HPDE6-E6E7 (cell line): Measurements from ENCODE around the gene CHST15.
"Not testable (repeated sequence)": the region's sequence is repeated elsewhere in the genome, so short reads cannot be mapped to it uniquely, and the experiment has no call there.

ENCODE experiments used
- DNase-seq: peaks from one replicate; pipeline ENCODE4 v3.0.0; 2011; ENCODE audit warnings: missing footprints; ENCODE audit errors: extremely low spot score

Gene CHST15

DNA sequence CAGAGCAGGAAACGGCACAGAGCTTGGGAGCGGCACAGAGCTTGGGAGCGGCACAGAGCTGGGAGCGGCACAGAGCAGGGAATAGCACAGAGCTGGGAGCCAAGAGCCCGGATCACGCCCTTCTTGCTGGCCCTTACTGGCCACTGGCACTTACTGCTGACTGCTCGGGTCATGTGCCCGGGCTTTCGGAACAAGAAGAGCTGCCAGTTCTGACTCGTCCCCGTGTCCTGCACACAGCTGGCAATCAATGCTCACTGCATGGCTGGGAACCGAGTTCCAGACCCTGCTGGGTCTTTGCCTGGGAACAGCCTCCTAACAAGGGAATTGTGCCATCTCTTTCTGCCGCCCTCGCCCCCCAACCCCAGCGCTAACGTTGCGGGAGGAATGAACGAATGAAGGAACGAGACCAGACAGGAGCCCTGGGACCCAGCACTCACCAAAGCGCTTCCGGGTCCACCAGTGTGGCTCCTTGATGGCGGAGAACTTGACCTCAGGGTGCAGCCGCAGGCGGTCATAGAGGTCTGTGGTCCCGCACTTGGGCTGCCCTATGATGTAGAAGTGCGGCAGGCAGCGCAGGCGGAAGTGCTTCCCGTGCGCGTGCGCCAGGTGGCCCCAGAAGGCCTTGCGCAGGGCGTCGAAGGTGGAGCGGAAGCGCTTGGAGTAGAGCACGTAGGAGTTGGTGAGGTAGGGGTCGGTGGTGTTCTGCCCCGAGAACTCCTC, 49.1 kb downstream of the CHST15 start:
- no peak for DNase-seq

DNA sequence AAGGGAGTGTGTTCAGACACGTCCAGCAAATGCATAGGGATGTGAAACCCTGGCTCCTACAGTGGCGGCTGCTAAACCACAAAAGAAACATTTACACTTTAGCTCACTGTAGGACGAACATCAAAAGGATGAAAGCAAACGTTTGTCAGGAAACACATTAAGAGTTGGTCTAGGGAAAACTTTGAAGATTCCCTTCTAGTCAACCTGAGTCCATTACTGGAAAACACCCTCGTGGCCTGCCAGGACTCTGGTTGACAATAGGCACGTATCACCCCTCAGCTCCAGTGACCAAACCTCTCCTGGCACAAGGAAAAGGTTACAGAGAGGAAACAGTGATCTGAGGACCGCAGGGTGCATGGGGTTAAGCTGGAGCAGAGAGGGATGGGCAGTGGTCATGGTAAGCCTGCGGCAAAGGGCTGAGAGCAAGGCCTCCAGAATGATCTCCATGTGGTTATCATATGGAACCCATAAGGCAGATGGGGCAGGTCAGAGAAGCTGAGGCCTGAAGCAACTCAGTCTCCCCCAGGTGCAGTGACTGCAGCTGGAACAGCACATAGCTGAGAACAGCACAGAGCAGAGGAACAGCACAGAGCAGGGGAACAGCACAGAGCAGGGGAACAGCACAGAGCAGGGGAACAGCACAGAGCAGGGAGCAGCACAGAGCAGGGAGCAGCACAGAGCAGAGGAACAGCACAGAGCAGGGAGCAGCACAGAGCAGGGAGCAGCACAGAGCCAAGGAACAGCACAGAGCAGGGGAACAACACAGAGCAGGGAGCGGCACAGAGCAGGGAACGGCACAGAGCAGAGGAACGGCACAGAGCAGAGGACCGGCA, 49.9 kb downstream of the CHST15 start:
- no peak for DNase-seq

- DNase-seq, result no peak
Observed at GRCh38 chr10:124042656-124043309, 50.6 kb downstream of the CHST15 start.

GRCh38 chr10:124041675-124042445, 51.5 kb downstream of the CHST15 start:
- DNase-seq, result no peak

GRCh38 chr10:124040451-124041188, 52.8 kb downstream of the CHST15 start:
- DNase-seq, result no peak

- DNase-seq, result no peak
Observed at GRCh38 chr10:124039483-124040013, 53.9 kb downstream of the CHST15 start.

DNA sequence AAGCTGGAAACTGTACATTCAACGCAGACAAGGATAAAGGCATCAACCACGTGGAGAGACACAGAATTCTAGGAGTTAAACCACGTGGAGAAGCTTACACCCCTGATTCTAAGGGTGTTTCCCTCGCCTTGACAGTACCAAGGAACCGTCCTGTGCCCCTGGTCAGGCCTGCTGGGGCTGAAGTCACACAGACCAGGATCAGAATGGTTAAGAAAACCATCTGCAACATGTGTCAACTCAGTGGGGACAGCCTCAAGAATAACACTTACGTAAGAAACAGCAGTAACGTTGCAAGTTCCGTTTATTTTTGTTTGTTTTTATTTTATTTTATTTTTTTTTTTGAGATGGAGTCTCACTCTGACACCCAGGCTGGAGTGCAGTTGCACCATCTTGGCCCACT, 55.6 kb downstream of the CHST15 start:
- no peak for DNase-seq

GRCh38 chr10:124037286-124037685, 56.1 kb downstream of the CHST15 start:
- DNase-seq, result no peak

DNA sequence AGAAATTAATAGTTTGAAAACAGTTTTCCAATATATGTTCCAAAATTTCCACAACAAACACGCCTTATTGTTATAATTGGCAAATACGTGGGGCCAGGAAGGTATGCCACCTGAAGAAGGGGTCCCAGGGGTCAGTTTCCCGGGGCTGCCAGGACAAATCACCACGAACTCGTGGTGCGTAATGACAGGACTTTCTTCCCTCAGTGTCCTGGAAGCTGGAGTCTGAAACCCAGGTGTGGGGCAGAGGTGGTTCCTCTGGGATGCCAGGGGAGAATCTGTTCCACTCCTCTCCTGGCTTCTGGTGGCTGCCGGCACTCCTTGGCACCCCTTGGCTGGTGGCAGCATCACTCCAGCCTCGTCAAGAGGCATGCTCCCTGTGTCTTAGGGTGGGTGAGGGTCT, 56.7 kb downstream of the CHST15 start:
- no peak for DNase-seq

- DNase-seq, result no peak
Observed at GRCh38 chr10:124035928-124036558, 57.4 kb downstream of the CHST15 start.

- no peak for DNase-seq
Observed at GRCh38 chr10:124035306-124035927, 58.0 kb downstream of the CHST15 start.

DNA sequence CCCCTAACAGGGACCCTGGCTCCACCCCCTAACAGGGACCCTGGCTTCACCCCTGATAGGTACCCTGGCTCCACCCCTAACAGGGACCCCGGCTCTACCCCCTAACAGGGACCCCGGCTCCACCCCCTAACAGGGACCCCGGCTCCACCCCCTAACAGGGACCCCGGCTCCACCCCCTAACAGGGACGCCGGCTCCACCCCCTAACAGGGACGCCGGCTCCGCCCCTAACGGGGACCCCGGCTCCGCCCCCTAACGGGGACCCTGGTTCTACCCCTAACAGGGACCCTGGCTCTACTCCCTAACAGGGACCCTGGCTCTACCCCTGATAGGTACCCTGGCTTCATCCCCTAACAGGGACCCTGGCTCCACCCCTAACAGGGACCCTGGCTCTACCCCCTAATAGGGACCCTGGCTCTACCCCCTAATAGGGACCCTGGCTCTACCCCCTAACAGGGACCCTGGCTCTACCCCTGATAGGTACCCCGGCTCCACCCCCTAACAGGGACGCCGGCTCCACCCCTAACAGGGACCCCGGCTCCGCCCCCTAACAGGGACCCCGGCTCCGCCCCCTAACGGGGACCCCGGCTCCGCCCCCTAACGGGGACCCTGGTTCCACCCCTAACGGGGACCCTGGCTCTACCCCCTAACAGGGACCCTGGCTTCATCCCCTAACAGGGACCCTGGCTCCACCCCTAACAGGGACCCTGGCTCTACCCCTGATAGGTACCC, 58.7 kb downstream of the CHST15 start:
- DNase-seq, result not testable (repeated sequence)

- DNase-seq, result no peak
Observed at GRCh38 chr10:124033887-124034218, 59.5 kb downstream of the CHST15 start.

DNA sequence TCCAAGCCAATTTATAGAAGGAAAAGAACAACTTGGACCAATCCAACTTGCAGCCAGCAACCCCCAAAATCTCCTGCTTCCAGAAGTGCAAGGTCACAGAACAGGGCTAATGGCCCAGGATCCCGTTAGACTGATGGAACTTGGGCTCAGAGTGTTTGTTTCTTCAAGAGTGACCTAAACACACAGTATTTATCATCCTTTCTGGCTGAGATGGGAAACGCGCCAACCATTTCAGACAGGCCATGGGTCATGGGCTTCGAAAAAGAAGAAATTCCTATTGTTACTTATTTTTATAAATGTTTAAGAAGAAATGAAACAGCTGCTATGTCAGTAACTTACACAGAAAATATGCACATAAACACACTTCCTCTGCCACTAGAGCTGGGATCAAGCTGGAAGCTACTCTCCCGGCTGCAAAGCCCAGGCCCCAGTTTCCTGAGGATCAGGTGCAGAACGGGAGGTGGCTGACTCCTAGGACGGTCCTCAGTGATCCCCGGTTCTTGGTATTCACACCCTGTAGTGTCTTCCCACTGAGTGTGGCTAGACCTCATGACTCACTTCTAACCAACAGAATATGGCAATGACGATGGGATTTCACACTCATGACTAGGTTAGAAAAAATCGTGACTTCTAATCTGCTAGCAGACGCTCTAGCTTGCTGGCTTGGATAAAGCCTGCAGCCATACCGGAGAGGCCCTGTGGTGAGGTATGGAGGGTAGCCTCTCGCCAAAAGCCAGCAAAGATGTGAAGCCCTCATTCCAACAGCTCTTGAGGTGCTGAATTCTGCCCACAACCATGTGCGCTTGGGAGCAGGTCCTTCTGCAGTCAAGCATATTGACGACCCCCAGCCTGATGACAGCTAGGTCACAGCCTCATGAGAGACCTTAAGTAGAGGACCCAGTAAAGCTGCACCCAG, 60.2 kb downstream of the CHST15 start:
- no peak for DNase-seq

DNA sequence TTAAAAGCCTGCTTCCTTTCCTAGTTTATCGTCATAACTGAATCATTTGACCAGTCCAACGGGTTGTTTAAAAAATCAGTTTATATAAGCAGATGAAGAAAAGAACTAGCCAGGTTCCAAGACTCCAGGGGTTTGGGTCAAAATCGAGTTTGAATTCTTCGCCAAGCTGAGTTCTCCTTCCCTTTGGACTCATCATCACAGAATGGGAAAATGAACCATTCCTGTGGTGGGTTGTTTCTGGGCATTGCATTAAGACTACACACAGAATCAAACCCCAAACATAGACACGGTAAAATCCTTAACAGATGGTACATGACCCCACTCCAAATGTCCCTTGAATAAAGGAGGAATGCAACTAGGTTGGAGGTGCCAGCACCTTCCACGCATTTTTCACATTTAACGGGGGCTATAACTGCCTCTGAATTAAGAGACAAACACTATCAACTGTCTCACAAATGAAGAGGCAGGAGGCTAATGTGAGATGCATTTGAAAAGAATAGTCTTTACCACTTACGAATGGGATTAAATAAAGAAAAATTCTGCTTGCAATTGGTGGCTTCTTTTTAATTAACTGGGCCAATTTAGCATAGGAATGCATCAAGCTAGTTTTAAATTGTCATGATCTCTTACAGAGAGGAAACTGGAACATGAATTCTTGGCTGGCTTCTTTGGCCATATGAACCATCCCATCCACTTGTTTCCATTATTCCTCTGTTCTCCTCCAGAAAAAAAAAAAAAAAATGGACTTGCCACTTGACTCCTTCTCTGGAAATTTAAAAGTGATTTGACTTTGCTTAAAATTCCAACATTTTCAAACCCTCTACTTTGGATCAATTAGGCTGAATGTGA, 61.1 kb downstream of the CHST15 start:
- no peak for DNase-seq

DNA sequence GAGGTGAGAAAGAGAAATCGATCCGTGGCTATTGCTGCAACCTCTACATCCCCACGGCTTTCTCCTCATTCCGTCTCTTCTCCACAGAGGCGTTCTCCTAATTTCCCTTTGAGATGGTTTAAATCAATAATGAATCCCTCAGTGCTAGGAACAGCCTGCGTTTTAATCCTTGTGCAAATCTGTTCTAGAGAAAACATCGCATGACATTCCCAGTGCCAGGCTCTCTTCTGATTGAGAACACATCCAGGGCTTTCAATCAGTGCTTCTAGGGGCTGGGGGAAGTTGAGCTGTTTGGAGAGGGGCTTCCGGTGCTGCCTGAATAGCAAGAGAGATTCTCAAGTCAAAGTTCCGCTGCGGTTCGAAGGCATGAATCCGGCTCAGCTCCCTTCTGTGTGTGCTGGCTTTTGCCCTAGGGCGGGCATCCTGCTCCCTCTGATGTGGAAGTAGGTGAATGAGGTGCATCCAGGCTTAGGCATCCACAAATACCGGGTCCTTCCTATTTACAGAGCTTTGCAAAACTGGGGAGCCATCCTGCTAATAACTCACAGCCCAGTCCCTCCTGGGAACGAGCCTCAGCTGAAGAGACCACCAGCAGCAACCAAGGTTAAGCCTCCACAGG, 62.8 kb downstream of the CHST15 start:
- DNase-seq, result no peak

DNA sequence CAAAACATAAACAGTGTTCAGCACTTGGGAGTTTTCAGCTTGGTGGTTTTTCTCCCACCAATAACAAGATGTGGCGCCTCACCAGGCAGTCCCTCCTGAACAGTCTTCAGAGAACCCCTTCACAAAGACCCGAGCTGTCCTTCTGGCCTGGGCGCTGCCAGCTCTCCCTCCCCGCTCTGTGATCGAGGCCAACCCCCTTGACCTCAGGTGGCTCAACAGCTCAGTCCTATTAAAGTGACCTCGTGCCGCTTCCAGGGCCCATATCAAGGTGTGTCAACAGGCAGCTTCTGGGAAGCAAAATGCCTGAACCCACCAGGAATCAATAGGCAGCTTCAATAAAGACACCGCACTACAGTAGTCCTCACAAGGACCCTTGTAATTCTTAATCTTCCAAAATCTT, 63.3 kb downstream of the CHST15 start:
- DNase-seq, result no peak
